IgD-negative memory B cell (primary cell): ENCODE results near the gene PALB2. TPM values are rescaled to one million over a fixed set of nuclear protein-coding genes. Genes with fewer than 3 reads are reported as not detected.
"Not testable (repeated sequence)": the region's sequence is repeated elsewhere in the genome, so short reads cannot be mapped to it uniquely, and the experiment has no call there.

ENCODE experiments used
- H3K27ac Mint-ChIP-seq, 3 donors: one replicate each; pipeline ENCODE4 v1.8.0; 2020 to 2022; ENCODE audit warnings: mild to moderate bottlenecking in 3 of 3, mixed read lengths in 3 of 3, moderate library complexity in 1 of 3
- H3K27me3 Mint-ChIP-seq: one replicate; pipeline ENCODE4 v1.8.0; 2021; ENCODE audit warnings: mixed read lengths
- H3K36me3 Mint-ChIP-seq: one replicate; pipeline ENCODE4 v1.8.0; 2020; ENCODE audit warnings: mild to moderate bottlenecking, mixed read lengths
- H3K4me1 Mint-ChIP-seq, 3 donors: one replicate each; pipeline ENCODE4 v1.8.0; 2020 to 2022; ENCODE audit warnings: mixed read lengths in 3 of 3, mild to moderate bottlenecking in 1 of 3
- H3K4me3 Mint-ChIP-seq, 4 donors: one replicate each; pipeline ENCODE4 v1.8.0; 2020 to 2022; ENCODE audit warnings: mild to moderate bottlenecking in 4 of 4, mixed read lengths in 4 of 4, moderate library complexity in 3 of 4
- H3K9me3 Mint-ChIP-seq, 3 donors: one replicate each; pipeline ENCODE4 v1.8.0; 2020 to 2021; ENCODE audit warnings: mixed read lengths in 3 of 3, mild to moderate bottlenecking in 1 of 3
- polyA plus RNA-seq: library from polyadenylated mRNA; unstranded; fragments of 300-500 nt; fragmentation: Illumina TruSeq; gene quantifications from one replicate; pipeline ENCODE4 v1.2.3, GENCODE V29; 2021

PALB2 gene
- polyA plus RNA-seq, 1 donor from 2014 or later = 6.4 TPM

GRCh38 chr16:23611936-23612335, 29.2 kb downstream of the PALB2 start:
- no peak overlapping the region for H3K27ac Mint-ChIP-seq
- H3K27me3 Mint-ChIP-seq = no peaks in the 10 kb centered on the region
- H3K4me3 Mint-ChIP-seq = no peak overlapping the region
- no peaks in the 10 kb centered on the region for H3K36me3 Mint-ChIP-seq
- H3K9me3 Mint-ChIP-seq = no peaks in the 10 kb centered on the region
- H3K4me1 Mint-ChIP-seq = peaks cover 0 to 2% (median 0%) of the 10 kb centered on the region in 3 donors

DNA sequence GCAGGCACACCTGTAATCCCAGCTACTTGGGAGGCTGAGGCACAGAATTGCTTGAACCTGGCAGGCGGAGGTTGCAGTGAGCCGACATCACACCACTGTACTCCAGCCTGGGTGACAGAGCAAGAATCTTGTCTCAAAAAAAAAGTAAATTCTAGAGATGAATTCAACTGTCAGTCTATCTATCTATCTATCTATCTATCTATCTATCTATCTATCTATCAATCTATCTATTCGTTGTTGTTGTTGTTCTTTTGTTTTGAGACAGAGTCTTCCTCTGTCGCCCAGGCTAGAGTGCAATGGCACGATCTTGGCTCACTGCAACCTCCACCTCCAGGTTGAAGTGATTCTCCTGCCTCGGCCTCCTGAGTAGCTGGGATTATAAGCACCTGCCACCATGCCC, 30.2 kb downstream of the PALB2 start:
- not testable (repeated sequence) for H3K36me3 Mint-ChIP-seq, H3K27me3 Mint-ChIP-seq, H3K9me3 Mint-ChIP-seq, H3K4me3 Mint-ChIP-seq, H3K4me1 Mint-ChIP-seq, H3K27ac Mint-ChIP-seq

DNA sequence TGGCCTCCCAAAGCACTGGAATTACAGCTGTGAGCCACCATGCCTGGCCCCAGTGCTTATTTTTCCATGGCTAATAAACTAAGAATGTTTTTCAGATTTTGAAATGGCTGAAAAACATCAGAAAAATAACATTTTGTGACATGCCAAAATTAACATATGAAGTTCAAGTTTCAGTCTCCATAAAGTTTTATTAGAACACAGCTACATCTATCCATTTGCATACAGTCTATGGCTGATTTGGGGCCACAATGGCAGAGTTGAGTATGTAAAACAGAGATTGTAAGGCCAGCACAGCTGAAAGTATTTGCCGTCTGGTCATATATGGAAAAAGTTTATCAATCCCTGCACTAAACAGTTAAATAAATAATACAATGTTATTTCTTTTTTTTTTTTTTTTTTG, 31.2 kb downstream of the PALB2 start:
- Mint-ChIP-seq H3K27ac (no peak overlapping the region), H3K4me1 (peaks cover 0 to 2% (median 0%) of the 10 kb centered on the region in 3 donors), H3K27me3 (no peaks in the 10 kb centered on the region), H3K9me3 (no peaks in the 10 kb centered on the region), H3K4me3 (no peak overlapping the region), H3K36me3 (no peaks in the 10 kb centered on the region)

DNA sequence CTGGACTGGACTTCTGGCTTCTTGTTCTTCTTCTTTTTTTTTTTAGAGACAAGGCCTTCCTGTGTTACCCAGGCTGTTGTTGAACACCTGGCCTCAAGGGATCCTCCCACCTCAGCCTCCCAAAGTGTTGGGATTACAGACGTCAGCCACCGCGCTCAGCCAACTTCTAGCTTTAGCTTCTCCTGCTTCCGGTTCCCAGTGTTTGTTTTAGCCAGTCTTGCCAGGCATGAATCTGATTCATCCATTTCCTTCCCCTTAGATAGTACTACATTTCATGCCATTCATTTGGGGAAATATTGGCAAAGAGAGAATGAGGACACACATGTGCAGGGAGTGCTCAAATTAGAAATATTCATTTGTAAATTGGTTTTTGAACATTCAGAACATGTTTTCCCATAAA, 32.9 kb downstream of the PALB2 start:
- Mint-ChIP-seq H3K36me3 (no peaks in the 10 kb centered on the region), H3K9me3 (no peaks in the 10 kb centered on the region), H3K4me3 (no peak overlapping the region), H3K27ac (no peak overlapping the region), H3K27me3 (no peaks in the 10 kb centered on the region), H3K4me1 (no peaks in the 10 kb centered on the region)

DNA sequence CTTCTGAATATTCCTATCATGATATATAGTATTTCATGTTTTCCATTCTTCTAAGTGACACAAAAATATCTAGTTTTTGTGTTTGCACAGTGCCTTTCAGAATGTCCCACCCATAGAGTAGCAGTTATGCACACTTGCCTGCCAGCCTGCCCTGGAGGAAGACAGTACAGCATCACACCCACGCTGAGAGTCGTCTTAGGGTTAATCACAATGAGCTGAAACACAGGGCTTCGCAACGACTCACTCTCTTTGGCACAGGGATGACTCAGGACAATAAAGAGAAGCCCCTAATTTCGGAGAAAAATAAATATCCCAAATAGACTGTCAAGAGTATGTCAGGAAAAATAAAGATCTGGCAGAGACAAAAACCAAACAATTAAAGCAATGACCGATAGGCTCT, 33.4 kb downstream of the PALB2 start:
- Mint-ChIP-seq H3K27ac (no peak overlapping the region), H3K4me1 (no peaks in the 10 kb centered on the region), H3K36me3 (no peaks in the 10 kb centered on the region), H3K27me3 (no peaks in the 10 kb centered on the region), H3K4me3 (no peak overlapping the region), H3K9me3 (no peaks in the 10 kb centered on the region)

- H3K4me3 Mint-ChIP-seq = peak overlapping the region; percentile 41 to 91 (median 74)
- H3K4me1 Mint-ChIP-seq = peaks cover 13 to 15% (median 14%) of the 10 kb centered on the region in 3 donors
- H3K9me3 Mint-ChIP-seq = no peaks in the 10 kb centered on the region
- peak overlapping the region in 2 of 3 donors; percentile 27 to 71 for H3K27ac Mint-ChIP-seq
- no peaks in the 10 kb centered on the region for H3K27me3 Mint-ChIP-seq
- H3K36me3 Mint-ChIP-seq = peaks cover 3% of the 10 kb centered on the region
Measured at GRCh38 chr16:23597003-23597756, 43.9 kb downstream of the PALB2 start.

DNA sequence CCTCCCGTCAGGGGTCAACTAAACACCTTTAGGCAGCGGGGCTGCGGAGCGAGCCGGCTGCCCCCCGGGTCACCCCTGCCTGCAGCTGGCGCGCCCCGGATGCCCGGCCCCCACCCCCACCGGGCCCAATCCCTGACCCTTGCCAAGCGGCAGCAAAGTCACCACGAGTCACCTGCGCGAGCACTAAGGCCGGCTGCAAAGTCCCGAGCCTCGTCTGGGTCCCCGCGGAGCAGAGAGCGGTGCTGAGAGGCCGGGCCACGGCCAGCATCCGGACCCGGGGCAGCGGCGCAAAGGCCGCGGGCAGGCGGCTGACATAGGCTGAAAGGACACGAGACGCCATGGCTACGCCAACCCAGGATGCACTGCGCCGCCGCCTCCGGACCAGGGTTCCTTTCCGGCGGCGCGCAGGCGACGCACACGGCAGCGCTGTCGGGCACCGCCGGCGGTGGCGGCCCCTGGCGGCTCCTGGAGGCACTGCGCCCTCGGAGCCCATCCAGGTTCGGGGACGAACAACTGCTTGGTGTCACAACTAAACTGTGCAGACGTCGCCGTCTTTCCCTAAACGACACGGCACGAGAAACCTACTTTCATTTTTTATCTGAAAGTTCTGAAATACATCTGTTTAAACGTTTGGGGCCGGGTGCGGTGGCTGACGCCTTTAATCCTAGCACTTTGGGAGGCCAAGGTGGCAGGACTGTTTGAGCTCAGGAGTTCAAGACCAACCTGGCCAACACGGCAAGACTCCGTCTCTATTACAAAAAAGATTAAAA, 45.0 kb downstream of the PALB2 start, which contains the start of gene NDUFAB1:
NDUFAB1 (minus strand) TSS at position 366 of the 770 bp plus-strand sequence; CDS start at position 340, 26 bp downstream.
- H3K27ac Mint-ChIP-seq = peak within 1 kb of the TSS; percentile 31 to 86 (median 64)
- H3K36me3 Mint-ChIP-seq = peaks cover 3% of the 10 kb centered on the region
- peak within 1 kb of the TSS; percentile 64 to 92 (median 90) for H3K4me3 Mint-ChIP-seq
- H3K9me3 Mint-ChIP-seq = no peaks in the 10 kb centered on the region
- peaks cover 16 to 20% (median 18%) of the 10 kb centered on the region in 3 donors for H3K4me1 Mint-ChIP-seq
- no peaks in the 10 kb centered on the region for H3K27me3 Mint-ChIP-seq

- Mint-ChIP-seq H3K27me3 (no peaks in the 10 kb centered on the region), H3K4me3 (peak overlapping the region; percentile 64 to 92 (median 90)), H3K36me3 (peaks cover 3% of the 10 kb centered on the region), H3K27ac (peak overlapping the region; percentile 31 to 76 (median 64)), H3K4me1 (peaks cover 16 to 20% (median 18%) of the 10 kb centered on the region in 3 donors), H3K9me3 (no peaks in the 10 kb centered on the region)
Measured at GRCh38 chr16:23595246-23595950, 45.7 kb downstream of the PALB2 start.

DNA sequence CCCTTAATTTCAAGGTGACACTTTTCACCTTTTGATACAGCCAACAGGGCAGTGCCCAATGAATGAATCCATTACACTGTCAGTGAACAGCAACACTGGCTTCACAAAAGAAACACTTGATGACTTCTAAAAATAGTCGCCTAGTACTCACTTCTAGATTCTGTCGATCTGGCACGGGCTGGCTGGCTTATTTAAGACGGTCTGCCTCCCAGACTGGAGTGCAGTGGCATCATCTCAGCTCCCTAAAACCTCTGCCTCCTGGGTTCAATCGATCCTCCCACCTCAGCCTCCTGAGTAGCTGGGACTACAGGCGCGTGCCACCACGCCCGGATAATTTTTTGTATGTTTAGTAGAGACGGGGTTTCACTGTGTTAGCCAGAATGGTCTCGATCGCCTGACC, 46.9 kb downstream of the PALB2 start:
- H3K27me3 Mint-ChIP-seq = no peaks in the 10 kb centered on the region
- H3K36me3 Mint-ChIP-seq = peaks cover 5% of the 10 kb centered on the region
- H3K4me1 Mint-ChIP-seq = peaks cover 17 to 21% (median 20%) of the 10 kb centered on the region in 3 donors
- no peaks in the 10 kb centered on the region for H3K9me3 Mint-ChIP-seq
- peak overlapping the region in 1 of 4 donors; percentile 8 for H3K4me3 Mint-ChIP-seq
- no peak overlapping the region for H3K27ac Mint-ChIP-seq

DNA sequence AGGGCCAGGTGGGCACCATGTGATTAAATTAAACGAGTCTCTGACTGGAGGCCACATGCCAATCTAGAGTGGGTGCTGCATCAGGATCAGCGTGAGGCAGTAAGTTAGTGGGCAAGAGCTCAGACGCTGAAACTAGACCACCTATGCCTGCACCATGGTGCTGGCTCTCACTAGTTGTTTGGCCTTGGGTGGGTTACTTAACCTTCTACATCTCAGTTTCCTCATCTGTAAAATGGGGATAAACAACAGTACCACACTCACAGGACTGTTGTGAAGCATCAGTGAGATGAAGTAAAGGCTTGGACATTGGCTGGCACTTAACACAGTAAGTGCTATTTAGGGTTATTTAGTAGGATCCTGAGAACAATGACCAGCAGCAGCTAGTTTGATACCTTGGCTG, 50.9 kb downstream of the PALB2 start:
- Mint-ChIP-seq H3K4me3 (no peak overlapping the region), H3K9me3 (no peaks in the 10 kb centered on the region), H3K36me3 (peaks cover 7% of the 10 kb centered on the region), H3K4me1 (peaks cover 8 to 19% (median 11%) of the 10 kb centered on the region in 3 donors), H3K27ac (no peak overlapping the region), H3K27me3 (no peaks in the 10 kb centered on the region)

GRCh38 chr16:23587726-23588125, 53.4 kb downstream of the PALB2 start:
- Mint-ChIP-seq H3K4me3 (no peak overlapping the region), H3K9me3 (no peaks in the 10 kb centered on the region), H3K4me1 (peaks cover 4 to 12% (median 8%) of the 10 kb centered on the region in 3 donors), H3K36me3 (peaks cover 4% of the 10 kb centered on the region), H3K27me3 (no peaks in the 10 kb centered on the region), H3K27ac (no peak overlapping the region)

GRCh38 chr16:23584186-23585076, 56.7 kb downstream of the PALB2 start:
- Mint-ChIP-seq H3K27ac (peak overlapping the region in 1 of 3 donors; percentile 86), H3K4me1 (peaks cover 0 to 4% (median 1%) of the 10 kb centered on the region in 3 donors), H3K9me3 (no peaks in the 10 kb centered on the region), H3K27me3 (no peaks in the 10 kb centered on the region), H3K36me3 (peaks cover 4% of the 10 kb centered on the region), H3K4me3 (no peak overlapping the region)

GRCh38 chr16:23583271-23583670, 57.8 kb downstream of the PALB2 start:
- H3K4me1 Mint-ChIP-seq, H3K27ac Mint-ChIP-seq, H3K27me3 Mint-ChIP-seq, H3K4me3 Mint-ChIP-seq, H3K9me3 Mint-ChIP-seq, H3K36me3 Mint-ChIP-seq: not testable (repeated sequence)

- Mint-ChIP-seq H3K27ac (no peak overlapping the region), H3K4me3 (no peak overlapping the region)
Measured at GRCh38 chr16:23581764-23582163, 59.3 kb downstream of the PALB2 start.

More at GRCh38 chr16:23581764-23582163, 59.3 kb downstream of the PALB2 start:
- Mint-ChIP-seq H3K4me1 (no peaks in the 10 kb centered on the region), H3K27me3 (no peaks in the 10 kb centered on the region), H3K36me3 (no peaks in the 10 kb centered on the region), H3K9me3 (no peaks in the 10 kb centered on the region)
